ENCODE results near the gene DCP1B. TPM values are rescaled to one million over a fixed set of nuclear protein-coding genes. Genes with fewer than 3 reads are reported as not detected.

The DCP1B gene
- total RNA-seq, 6 experiments from 2014 or later: 4.1 to 7.6 (median 6.0) TPM

DNA sequence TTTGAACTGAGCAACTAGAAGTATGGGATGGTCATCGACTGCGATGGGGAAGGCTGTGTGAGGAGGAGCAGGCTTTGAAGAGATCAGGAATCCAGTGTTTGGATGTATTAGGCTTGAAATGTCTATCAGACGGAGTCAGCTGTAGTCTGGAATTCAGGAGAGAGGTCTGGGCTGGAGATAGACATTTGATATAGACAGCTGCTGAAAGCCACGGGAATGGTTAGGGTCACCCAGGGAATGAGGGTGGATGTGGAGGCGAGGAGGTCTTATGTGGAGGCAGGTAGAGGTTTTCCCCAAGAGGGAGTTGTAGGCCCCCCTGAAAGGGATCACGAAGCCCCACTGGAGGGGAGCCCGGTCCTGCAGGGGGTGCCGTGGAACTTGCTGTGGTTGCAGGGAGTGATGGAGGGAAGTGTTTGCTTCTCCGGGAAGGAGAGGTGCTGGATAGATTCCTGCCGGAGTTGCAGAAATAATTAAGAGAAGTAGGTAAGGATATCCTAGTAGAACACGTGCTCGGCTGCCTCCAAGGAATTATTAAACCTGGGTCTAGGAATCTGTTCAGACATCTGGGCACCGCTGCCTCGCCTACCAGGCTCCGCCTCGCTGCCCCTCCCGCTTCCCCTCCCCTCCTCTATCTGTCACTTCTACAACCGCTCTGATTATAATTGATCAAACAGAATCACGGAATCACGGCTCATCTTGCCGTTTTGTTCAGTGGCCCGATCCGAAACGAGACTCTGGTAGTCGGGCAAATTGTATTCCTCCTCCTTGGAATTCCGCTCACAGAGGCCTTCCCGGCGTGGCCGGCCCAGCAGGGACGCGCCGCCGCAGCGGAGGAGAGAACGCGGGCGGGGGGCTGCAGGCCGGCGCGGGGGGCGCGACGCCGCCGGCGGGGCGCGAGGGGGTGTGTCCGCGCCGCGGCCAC is 47.7 kb upstream of the DCP1B start:
- peaks cover 0 to 7% of the 10 kb centered on the region in 2 donors for H3K27me3 ChIP-seq
- H3K27ac ChIP-seq: no peak overlapping the region
- no peaks in the 10 kb centered on the region for H3K9me3 ChIP-seq
- TF ChIP-seq POLR2A (IDR thresholded peaks at IDR 0.05): no peak
- WGBS (ENCODE audit: insufficient coverage, low coverage, low lambda C conversion rate, missing lambda C conversion rate): 16% methylated on average over 25 of the region's 52 CpGs
- intact Hi-C loops (cut with DNase I): loop anchor here in 1 of 2 donors (10.0 kb wide), 1 partner anchor 243 kb away; no protein-coding TSS in a partner anchor
- H3K36me3 ChIP-seq: no peaks in the 10 kb centered on the region
- H3K4me3 ChIP-seq: no peak overlapping the region
- no peak for ATAC-seq
- DNase-seq: no peak
- peaks cover 0 to 8% (median 0%) of the 10 kb centered on the region in 4 donors for H3K4me1 ChIP-seq

DNA sequence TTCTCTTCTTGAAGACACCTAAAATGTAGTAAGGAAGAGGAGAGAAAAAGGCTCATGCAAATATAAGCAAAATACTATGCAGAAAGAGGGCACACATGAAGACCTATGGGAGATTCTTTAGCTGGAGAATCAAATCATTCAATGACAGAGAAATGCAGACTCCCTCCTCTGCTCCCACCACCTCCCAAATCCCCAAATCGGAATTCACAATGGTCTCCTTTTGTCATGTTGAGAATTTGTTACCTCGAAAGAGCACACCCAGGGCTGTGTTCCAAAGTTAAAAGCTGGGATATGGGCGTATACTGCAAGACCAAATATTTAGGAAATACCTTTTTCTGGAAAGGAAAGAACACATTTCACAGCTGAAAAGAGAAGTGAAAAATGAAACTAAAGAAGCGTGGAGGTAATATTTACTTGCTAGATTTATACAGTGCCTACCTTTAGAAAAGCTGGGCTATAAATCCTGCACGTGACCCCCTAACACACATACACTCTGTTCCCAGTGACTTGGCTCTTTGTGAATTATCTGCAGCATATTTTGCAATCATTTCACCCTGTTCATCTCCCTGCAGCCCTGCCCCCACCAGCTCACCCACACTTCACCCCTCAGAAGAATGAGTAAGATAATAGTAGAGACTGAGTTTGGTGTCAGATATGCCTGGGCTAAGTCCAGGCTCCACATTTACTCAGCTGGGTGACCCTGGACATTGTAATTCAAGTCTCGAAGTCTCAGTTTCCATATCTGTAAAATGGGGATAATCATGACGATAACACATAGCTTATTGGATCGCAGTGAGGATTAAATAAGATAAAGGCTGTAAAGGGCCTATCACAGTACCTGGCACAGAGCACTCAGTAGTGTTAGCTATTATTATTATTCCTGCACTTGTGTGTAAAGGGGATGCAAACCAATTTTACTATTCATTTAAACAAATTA is 45.6 kb upstream of the DCP1B start:
- DNase-seq (no peak), ATAC-seq (no peak)
- intact Hi-C loops (cut with DNase I): loop anchor here in 1 of 2 donors (10.0 kb wide), 1 partner anchor 245 kb away; no protein-coding TSS in a partner anchor
- H3K36me3 ChIP-seq: no peaks in the 10 kb centered on the region
- H3K27me3 ChIP-seq: peaks cover 0 to 7% of the 10 kb centered on the region in 2 donors
- 48% methylated on average over 8 of the region's 8 CpGs for WGBS (ENCODE audit: insufficient coverage, low coverage, low lambda C conversion rate, missing lambda C conversion rate)
- peaks cover 0 to 8% (median 0%) of the 10 kb centered on the region in 4 donors for H3K4me1 ChIP-seq
- H3K9me3 ChIP-seq: no peaks in the 10 kb centered on the region
- TF ChIP-seq CTCF (IDR thresholded peaks at IDR 0.05) (no peak), POLR2A (IDR thresholded peaks at IDR 0.05) (no peak)
- no peak overlapping the region for H3K27ac ChIP-seq
- no peak overlapping the region for H3K4me3 ChIP-seq

GRCh38 chr12:2047752-2048151 is 43.5 kb upstream of the DCP1B start:
- ATAC-seq (no peak), DNase-seq (no peak)
- Histone ChIP-seq H3K27ac (no peak overlapping the region), H3K9me3 (no peaks in the 10 kb centered on the region), H3K27me3 (peaks cover 0 to 7% of the 10 kb centered on the region in 2 donors), H3K36me3 (no peaks in the 10 kb centered on the region), H3K4me3 (no peak overlapping the region), H3K4me1 (no peaks in the 10 kb centered on the region)
- intact Hi-C loops (cut with DNase I): no loop called here
- TF ChIP-seq CTCF (IDR thresholded peaks at IDR 0.05) (no peak), POLR2A (IDR thresholded peaks at IDR 0.05) (no peak)
- 84% methylated on average over 4 of the region's 7 CpGs for WGBS (ENCODE audit: insufficient coverage, low coverage, low lambda C conversion rate, missing lambda C conversion rate)

DNA sequence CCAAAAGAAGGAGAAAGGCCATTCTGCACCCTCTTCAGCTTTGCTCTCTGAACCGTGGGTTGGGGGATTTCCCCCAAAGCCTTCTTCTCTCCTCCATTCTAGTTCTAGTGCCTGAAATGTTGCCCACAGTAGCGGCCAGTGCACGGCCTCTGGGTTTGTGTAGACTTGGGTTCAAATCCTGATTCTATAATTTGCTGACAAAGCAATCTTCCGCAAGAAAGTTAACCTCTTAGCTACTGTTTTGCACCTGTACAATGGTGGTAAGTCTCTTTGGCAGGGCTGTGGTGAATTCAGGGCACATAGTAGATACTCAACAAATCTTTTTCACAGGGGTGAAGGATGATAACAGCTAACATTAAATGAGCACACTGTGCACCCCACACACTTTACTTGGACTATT is 42.7 kb upstream of the DCP1B start:
- H3K4me3 ChIP-seq: no peak overlapping the region
- peaks cover 0 to 4% of the 10 kb centered on the region in 2 donors for H3K27me3 ChIP-seq
- H3K36me3 ChIP-seq: no peaks in the 10 kb centered on the region
- no peaks in the 10 kb centered on the region for H3K9me3 ChIP-seq
- no peaks in the 10 kb centered on the region for H3K4me1 ChIP-seq
- TF ChIP-seq POLR2A (IDR thresholded peaks at IDR 0.05) (no peak), CTCF (IDR thresholded peaks at IDR 0.05) (no peak)
- 53% methylated on average over 3 of the region's 4 CpGs for WGBS (ENCODE audit: insufficient coverage, low coverage, low lambda C conversion rate, missing lambda C conversion rate)
- ATAC-seq (no peak), DNase-seq (no peak)
- H3K27ac ChIP-seq: no peak overlapping the region
- intact Hi-C loops (cut with DNase I): no loop called here

All from right lobe of liver (tissue), 6 donors.